Effector CD4-positive, alpha-beta T cell (primary cell): ENCODE measurements around the gene FAM169A.
A peak's percentile ranks its signal among the peaks of the same experiment; 100 is the strongest.
"Not testable (repeated sequence)": the region's sequence is repeated elsewhere in the genome, so short reads cannot be mapped to it uniquely, and the experiment has no call there.

Experiments
- DNase-seq: peaks from one replicate; pipeline ENCODE4 v3.0.0-alpha.2; 2020
- total RNA-seq: gene quantifications from one replicate; lab custom pipeline; 2026; lab: John Stamatoyannopoulos, UW

FAM169A gene, protein sequence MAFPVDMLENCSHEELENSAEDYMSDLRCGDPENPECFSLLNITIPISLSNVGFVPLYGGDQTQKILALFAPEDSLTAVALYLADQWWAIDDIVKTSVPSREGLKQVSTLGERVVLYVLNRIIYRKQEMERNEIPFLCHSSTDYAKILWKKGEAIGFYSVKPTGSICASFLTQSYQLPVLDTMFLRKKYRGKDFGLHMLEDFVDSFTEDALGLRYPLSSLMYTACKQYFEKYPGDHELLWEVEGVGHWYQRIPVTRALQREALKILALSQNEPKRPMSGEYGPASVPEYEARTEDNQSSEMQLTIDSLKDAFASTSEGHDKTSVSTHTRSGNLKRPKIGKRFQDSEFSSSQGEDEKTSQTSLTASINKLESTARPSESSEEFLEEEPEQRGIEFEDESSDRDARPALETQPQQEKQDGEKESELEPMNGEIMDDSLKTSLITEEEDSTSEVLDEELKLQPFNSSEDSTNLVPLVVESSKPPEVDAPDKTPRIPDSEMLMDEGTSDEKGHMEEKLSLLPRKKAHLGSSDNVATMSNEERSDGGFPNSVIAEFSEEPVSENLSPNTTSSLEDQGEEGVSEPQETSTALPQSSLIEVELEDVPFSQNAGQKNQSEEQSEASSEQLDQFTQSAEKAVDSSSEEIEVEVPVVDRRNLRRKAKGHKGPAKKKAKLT
- 20.5 reads per million, percentile 47 among the genes with 10 or more reads in this experiment for total RNA-seq

DNA sequence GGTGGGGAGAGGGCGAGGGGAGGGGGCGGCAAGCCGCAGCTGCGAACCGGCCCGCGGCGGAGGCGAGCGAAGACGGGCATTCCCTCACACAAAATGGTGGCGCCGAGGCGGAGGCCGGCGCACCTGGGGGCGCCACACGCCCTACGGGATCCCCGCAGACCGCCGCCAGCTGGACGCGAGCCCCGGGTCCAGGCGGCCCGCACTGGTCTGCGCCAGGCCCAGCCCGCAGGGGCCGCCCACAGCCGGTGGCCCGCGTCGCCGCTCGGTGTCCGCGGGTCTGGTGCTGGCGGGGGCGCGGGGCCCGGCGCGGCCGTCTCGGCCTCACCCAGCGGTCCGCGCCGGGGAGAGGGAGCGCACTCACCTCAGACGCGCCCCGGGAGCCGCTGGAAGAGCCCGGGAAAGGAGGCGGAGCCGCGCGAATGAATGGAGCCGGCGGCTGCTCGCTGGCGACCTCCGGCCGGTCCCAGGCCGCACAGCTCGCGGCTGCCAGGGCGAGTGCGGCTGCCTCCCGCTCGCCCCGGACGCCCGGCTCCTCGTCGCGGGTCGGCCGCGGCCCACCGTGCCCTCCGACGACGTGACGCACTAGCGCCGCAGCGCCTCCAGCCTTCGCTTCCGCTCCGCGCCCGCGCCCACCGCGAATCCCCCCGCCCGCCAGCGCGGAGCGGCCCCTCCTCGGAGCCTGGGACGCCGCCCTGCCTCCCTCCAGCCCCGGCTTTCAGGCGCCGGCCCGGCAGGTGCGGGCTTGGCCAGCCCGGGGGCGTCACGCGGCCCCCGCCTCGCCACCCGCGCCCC lies at the start of gene FAM169A:
Gene FAM169A (minus strand): TSS at position 584 of the 792 bp plus-strand sequence. CDS start 24,711 bp downstream, outside the sequence.
- DNase-seq, result peak; percentile 25

DNA sequence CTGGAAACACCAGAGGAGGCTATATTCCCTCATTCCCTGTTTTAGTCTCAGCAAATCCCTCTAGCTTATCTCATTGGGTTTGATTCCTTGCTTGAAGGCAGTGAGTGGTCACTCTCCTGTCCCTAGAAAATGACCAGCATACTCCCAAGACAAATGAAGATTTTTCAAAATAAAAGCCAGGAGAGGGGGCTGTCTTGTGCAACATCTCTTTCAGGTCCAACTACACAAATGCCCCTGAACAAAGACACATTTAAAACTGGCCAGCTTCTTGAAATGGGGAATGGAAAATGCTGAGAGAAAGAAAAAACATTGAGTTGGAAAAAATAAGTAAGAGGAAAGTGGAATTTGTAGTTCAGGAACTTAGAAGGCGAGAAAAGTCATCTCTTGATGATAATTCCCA lies 49.3 kb upstream of the FAM169A start:
- no peak for DNase-seq

DNA sequence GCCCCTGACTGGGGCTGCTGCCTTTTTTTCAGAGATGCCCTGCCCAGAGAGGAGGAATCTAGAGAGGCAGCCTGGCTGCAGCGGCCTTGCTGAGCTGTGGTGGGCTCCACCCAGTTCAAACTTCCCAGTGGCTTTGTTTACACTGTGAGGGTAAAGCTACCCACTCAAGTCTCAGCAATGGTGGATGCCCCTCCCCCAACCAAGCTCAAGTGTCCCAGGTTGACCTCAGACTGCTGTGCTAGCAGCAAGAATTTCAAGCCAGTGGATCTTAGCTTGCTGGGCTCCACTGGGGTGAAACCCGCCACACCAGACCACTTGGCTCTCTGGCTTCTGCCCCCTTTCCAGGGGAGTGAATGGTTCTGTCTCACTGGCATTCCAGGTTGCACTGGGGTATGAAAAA lies 45.2 kb upstream of the FAM169A start:
- DNase-seq, result not testable (repeated sequence)

DNA sequence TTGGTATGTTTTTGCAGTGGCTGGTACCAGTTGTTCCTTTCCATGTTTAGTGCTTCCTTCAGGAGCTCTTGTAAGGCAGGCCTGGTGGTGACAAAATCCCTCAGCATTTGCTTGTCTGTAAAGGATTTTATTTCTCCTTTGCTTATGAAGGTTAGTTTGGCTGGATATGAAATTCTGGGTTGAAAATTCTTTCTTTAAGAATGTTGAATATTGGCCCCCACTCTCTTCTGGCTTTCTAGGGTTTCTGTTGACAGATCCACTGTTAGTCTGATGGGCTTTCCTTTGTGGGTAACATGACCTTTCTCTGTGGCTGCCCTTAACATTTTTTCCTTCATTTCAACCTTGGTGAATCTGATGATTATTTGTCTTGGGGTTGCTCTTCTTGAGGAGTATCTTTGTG lies 43.7 kb upstream of the FAM169A start:
- not testable (repeated sequence) for DNase-seq

DNA sequence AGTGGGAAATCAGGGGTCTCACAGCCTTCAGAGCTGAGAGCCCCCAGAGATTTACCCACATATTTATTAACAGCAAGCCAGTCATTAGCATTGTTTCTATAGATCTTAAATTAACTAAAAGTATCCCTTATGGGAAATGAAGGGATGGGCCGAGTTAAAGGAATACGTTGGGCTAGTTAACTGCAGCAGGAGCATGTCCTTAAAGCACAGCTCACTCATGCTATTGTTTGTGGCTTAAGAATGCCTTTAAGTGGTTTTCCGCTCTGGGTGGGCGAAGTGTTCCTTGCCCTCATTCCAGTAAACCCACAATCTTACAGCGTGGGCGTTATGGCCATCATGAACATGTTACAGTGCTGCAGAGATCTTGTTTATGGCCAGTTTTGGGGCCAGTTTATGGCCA lies 42.0 kb upstream of the FAM169A start:
- DNase-seq, result not testable (repeated sequence)

DNA sequence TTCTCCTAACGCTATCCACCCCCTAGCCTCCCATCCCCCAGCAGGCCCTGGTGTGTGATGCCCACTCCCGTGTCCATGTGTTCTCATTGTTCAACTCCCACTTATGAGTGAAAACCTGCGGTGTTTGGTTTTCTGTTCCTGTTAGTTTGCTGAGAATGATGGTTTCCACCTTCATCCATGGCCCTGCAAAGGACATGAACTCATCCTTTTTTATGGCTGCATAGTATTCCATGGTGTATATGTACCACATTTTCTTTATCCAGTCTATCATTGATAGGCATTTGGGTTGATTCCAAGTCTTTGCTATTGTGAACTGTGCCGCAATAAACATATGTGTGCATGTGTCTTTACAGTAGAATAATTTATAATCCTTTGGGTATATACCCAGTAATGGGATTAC lies 38.5 kb upstream of the FAM169A start:
- not testable (repeated sequence) for DNase-seq

DNA sequence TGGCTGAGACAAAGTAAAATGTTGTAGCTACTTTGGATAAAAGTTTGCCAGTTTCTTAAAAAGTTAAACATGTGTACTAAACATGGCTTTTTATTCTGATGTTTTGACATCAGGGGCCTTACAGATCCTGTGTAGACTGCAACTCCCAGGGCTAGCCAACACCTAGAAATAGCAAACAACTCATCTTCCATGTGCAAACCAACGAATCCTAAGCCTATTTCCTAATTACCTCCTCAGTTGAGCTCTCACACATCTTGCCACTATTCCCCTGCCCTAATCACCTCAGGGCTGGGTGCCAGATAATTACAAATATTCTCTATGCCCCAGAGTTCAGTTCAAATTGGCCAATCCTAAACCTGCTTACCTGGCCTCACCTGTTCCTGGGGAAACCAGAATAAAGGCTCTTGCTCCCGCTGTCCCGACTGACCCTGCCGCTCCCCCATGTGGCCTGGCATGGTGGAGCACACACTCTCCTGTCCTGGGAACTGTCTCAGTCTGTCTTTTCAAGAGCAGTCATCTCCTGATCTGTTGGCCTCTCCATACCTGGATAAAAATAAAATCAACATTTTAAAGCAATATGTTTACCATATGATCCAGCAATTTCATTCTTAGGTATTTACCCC lies 37.1 kb upstream of the FAM169A start:
- DNase-seq, result no peak

DNA sequence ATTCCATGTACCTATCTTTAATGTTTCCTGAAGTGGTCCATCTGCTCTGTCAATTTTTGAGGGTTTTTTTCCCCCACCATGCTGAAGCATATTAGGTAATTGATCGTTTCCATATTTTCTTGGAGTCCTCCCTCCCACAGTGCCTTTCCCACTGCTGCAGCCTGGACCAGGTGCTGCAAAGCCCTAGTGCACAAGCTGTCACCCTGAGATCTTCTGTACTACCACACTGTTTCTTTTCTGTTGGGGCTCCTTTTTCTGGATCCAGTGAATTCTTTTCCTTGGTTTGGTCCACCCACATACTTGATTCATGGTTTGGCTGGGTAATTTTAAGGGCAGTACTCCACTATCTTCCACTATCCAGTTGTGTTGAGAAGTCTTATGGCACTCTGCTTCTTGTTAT lies 30.9 kb upstream of the FAM169A start:
- no peak for DNase-seq

DNA sequence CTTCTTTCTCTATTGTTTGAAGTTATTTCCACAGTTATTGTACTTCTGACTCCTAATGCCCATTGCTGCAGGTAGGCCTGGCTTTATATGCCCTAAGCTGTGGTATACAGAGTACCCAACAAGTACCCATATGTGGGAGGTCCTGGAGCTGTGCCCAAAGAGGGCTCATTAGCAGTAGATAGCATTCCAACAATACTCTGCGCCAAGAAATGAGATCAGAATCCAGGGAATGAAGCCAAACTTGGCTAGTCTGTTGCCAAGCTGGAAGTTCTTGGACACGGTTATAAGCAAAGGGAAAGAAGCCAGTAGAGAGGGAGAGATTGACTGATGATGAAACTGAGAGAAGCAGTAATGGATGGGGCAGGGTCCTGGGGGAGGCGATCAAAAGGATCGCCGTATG lies 29.7 kb upstream of the FAM169A start:
- no peak for DNase-seq

DNA sequence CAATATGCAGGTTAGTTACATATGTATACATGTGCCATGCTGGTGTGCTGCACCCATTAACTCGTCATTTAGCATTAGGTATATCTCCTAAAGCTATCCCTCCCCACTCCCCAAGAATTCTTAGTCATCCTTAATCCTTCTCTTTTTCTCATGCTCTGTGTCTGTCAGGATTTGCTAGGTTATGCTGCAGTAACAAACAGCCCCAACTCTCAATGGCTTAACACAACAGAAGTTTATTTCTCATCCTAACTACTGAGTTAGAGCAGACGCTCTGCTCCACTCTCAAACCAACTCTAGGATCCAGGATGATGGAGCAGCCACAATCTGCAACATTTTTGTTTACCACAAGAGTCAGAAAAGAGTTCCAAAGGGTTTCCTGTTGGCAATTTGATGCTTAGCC lies 28.2 kb upstream of the FAM169A start:
- no peak for DNase-seq

DNA sequence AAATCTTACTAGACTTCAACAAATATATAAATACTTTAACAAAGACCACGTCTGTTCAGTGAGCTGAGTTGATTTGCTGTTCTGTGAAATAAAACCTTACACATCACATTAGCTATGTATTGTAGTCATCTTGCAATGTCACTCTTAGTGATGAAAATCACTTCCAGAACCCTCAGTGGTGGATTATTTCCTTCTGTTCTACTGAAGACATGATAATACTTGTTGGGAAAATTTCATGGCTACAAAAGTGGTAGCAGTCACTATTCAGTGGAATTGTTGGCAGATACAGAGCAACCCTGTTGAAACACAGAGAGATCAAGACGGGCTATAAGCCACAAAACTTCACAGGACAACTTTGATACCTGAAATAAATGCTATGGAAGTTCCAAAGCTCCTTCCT lies 26.7 kb upstream of the FAM169A start:
- no peak for DNase-seq

DNA sequence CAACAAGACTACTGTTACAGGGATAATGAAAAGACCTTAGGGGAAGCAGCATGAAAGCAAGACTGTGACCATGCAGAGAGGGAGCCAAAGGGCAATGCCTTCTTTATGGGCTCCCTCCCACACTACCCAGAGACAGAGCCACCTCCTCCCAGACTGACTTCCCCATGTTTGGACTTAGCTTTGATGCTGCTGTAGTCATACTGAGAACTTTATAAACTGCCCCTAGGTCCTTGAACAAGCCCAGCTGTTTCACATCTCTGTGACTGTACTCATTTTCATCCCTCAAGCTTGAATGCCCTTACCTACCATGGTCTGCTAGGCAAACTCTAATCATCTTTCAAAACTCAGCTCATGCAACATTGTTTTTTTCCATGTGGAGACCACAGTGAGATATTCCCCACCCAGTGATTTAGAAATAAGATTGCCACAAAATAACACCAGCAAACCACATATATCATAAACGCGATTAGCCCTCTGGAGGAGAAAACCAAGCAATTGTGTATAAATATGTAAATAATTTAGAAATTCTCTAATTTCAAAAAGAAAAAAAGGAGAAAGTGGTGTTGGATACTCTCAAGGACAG lies 23.4 kb upstream of the FAM169A start:
- DNase-seq, result no peak

DNA sequence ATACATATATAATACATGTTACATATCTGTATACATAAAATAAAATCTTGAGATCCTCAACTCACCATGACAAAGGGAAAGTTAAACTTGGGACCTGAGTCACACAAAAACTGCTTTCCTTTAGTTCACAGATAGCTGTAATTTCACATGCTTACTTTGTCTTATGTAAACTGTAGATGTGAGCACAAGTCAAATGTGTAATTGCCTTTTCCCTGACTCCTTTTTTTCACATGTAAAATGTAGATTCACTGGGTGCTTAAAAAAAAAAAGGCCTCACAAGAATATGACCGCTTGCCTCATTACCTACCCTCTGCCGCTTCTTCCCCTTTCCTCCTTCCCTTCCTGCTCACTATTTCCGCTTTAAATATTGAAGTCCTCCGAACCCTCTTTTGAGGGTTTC lies 21.9 kb upstream of the FAM169A start:
- DNase-seq, result no peak

DNA sequence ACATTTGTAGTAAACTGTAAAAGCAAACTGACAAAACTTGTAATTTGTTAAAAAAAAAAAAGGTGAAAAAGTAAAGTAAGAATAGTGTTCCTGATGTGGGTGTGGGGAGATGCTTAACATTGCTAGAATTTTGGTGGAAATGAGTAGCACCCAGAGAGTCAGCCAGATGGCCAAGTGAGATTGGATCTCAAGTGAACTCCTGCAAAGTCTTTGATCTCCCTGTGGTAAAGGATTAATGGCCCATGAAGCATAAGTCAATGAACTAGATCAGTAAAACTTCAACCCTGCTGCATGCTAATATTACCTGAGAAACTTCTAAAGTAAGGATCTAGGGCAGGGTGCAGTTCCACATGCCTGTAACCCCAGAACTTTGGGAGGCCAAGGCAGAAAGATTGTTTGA lies 19.0 kb upstream of the FAM169A start:
- no peak for DNase-seq

DNA sequence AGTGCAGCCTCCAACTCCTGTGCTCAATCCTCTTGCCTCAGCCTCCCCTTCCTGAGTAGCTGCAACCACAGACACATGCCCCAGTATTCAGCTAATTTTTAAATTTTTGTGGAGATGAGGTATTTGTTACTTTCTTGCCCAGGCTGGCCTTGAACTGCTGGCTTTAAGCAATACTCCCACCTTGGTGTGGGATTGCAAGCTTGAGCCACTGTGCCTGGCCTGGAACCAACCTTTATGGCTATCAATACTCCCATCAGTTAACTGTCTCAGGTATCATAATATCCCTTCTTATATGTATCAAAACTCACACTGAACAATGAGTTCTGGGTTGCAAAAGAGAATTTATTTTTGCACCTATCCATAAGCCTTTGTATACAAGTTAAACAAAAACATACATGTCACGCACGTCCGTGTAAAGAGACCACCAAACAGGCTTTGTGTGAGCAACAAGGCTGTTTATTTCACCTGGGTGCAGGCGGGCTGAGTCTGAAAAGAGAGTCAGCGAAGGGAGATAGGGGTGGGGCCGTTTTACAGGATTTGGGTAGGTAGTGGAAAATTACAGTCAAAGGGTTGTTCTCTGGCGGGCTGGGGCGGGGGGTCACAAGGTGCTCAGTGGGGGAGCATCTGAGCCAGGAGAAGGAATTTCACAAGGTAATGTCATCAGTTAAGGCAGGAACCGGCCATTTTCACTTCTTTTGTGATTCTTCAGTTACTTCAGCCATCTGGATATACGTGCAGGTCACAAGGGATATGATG lies 16.4 kb upstream of the FAM169A start:
- not testable (repeated sequence) for DNase-seq

DNA sequence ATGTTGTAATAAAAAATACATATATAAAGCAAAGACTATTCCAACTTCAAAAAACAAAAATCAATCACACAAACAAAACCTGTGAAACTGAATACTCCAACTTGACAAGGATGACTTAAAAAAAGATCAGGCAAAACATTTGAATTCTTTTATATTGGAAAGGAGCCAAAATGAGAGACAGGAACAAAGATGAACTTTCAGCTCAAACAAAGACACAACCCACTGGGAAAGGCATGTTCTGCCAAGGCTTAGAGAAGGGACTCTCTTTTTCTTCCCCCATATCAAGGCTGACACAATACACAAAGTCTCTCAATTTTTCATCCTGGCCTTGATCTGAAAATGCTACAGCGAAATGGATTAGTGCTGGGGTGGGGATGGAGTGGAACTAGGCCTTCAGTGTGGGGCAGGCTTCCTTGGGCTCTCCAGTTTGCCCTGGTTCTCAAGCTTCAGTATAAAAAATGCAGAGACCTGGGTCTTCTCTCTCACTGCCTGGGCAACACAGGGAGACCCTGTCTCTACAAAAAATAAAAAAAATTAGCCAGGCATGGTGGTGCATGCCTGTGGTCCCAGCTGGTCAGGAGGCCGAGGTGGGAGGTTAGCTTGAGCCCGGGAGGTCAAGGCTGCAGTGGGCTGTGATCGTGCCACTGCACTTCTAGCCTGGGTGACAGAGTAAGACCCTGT lies 11.6 kb upstream of the FAM169A start:
- DNase-seq, result no peak

DNA sequence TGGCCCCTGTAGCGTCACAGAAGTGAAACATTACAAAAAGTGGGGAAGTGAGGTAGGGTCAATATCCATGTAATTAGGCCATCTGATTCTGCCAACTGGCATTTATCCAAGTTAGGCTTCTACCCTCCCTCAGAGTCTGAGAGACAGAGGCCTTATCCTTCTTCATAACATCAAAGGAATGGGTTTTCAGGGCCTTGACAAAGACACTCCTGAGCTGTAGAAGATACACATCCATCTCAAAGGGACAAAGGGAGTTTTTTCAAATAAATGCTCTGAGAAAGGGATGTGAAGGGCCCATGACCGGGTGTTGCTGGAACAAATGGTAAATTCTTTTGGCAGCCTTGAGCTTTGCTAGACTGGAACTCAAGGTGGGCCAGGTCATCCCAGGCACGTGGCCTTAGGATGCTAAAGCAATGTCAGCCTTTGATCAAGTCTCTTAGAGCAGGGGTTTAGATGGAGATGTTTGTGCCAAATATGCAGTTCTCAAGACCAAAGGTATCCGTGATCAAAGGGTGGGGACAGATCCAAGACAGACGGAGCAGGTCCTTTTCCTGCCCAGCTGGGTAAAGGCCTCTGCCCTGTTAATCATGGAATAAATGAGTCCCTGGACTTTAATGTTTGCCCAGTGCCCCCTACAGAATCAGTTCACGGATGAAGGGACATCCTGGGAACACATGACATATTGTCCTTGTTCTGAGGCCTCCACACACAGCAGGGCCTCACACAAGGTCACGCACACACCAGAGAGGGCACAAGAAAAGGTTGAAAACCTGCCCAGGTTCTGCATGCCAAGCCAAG lies 10.0 kb upstream of the FAM169A start:
- no peak for DNase-seq

DNA sequence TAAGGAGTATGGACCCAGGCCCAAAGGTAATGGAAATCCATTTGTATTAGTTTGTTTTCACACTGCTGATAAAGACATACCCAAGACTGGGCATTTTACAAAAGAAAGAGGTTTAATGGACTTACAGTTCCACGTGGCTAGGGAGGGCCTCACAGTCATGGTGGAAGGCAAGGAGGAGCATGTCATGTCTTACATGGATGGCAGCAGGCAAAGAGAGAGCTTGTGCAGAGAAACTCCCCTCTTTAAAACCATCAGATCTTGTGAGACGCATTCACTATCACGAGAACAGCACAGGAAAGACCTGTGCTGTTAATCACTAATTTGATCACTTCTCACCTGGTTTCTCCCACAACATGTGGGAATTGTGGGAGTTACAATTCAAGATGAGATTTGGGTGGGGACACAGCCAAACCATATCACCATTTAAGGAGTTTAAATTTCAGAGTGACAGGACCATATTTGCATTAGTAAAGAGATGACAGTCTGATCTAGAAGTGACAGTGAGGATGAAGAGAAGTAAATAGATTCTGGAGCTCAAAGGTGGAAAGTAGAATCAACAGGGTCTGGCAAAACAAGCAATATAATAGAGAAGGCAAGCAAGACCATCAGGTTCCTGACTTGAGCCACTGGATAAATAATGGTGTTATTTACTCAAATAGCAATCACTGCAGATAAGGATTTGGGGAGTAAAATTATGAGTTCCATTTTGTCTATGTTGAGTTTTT lies 7.5 kb upstream of the FAM169A start:
- DNase-seq, result no peak

DNA sequence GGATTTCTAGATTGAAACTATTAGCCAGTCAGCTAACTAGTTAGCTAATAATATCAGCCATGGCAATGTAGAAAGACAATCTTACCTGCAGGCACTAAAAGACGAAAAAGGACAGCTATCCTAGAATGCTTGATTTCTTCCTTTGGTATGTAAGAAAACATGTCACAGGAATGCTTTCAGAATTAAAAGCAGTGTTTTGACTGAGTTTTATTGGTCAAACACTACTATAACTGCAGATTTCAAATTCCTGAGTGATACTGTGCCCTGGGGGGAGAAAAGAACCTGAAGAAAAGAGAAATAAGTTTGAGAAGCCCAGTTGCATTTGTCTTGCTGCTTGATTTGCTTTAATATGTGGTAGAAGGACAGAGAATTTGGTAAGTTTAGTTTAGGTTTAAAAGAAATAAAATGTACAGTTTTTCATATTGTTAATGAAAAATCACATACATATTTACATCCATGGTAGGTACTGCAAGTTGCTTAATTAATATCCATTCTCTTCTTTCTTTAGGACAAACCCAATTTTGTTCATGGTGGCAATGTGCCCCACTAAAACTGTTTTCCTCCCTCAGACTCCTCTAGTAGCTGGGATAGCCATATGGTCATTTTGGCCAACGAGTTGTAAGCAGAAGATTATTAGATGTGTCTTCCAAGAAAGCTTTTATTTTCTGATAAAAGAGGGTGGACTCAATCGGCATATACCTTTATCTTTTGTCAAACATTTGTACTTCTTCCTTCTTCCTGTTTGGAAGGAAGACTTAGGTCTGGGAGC lies 4.3 kb upstream of the FAM169A start:
- DNase-seq, result no peak
